ENCODE data around the gene RARB. TPM values are rescaled to one million over a fixed set of nuclear protein-coding genes. Genes with fewer than 3 reads are reported as not detected.

RARB gene
- polyA plus RNA-seq, 1 donor from 2014 or later = 13.2 TPM

DNA sequence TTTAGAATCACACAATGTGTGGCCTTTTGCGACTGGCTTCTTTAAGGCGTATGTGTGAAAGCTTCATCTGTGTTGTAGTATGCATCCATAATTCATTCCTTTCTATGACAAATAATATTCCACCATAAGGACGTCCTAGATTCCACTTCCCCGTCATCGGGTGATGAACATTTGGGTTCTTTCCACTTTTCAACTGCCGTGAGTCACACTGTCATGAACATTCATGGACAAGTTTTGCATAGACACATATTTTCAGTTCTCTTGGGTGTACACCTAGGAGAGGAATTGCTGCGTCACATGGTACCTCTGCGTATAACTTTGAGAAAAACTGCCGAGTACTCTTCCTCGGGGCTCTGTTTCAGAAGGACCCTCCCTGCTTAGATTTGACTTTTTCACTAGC, 139.3 kb downstream of the RARB start:
- TF ChIP-seq TAF1 (IDR thresholded peaks at IDR 0.05; ENCODE audit: low read depth) (no peak), POLR2AphosphoS5 (IDR thresholded peaks at IDR 0.05) (no peak), RAD21 (conservative IDR thresholded peaks at IDR 0.05) (no peak), SMC3 (conservative IDR thresholded peaks at IDR 0.05; ENCODE audit: poor library complexity) (no peak), CTCF (IDR thresholded peaks at IDR 0.05; ENCODE audit: poor library complexity, severe bottlenecking) (no peak), EP300 (conservative IDR thresholded peaks at IDR 0.05; ENCODE audit: poor library complexity, severe bottlenecking) (no peak), EZH2 (IDR thresholded peaks at IDR 0.05; ENCODE audit: borderline replicate concordance, insufficient read depth, low read length, poor library complexity, severe bottlenecking) (no peak), MXI1 (conservative IDR thresholded peaks at IDR 0.05; ENCODE audit: poor library complexity, severe bottlenecking) (no peak)
- TF ChIP-seq, protein P1, sequence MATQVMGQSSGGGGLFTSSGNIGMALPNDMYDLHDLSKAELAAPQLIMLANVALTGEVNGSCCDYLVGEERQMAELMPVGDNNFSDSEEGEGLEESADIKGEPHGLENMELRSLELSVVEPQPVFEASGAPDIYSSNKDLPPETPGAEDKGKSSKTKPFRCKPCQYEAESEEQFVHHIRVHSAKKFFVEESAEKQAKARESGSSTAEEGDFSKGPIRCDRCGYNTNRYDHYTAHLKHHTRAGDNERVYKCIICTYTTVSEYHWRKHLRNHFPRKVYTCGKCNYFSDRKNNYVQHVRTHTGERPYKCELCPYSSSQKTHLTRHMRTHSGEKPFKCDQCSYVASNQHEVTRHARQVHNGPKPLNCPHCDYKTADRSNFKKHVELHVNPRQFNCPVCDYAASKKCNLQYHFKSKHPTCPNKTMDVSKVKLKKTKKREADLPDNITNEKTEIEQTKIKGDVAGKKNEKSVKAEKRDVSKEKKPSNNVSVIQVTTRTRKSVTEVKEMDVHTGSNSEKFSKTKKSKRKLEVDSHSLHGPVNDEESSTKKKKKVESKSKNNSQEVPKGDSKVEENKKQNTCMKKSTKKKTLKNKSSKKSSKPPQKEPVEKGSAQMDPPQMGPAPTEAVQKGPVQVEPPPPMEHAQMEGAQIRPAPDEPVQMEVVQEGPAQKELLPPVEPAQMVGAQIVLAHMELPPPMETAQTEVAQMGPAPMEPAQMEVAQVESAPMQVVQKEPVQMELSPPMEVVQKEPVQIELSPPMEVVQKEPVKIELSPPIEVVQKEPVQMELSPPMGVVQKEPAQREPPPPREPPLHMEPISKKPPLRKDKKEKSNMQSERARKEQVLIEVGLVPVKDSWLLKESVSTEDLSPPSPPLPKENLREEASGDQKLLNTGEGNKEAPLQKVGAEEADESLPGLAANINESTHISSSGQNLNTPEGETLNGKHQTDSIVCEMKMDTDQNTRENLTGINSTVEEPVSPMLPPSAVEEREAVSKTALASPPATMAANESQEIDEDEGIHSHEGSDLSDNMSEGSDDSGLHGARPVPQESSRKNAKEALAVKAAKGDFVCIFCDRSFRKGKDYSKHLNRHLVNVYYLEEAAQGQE (IDR thresholded peaks at IDR 0.05; ENCODE audit: borderline replicate concordance) = no peak
- no peaks in the 10 kb centered on the region for H3K27me3 ChIP-seq (ENCODE audit: insufficient read depth, low read depth, low read length)
- H3K4me3 ChIP-seq (ENCODE audit: low read length) = no peak overlapping the region
- H3K79me2 ChIP-seq (replicated peaks; ENCODE audit: insufficient read depth, low read length) = no peaks in the 10 kb centered on the region
- H4K20me1 ChIP-seq (ENCODE audit: insufficient read depth) = no peaks in the 10 kb centered on the region
- no peak overlapping the region for H2AFZ ChIP-seq (ENCODE audit: low read depth, low read length)
- H3K9me2 ChIP-seq (ENCODE audit: insufficient read depth, low read length) = no peaks in the 10 kb centered on the region
- H3K9ac ChIP-seq (ENCODE audit: low read length) = no peak overlapping the region
- no peak overlapping the region for H3K27ac ChIP-seq (ENCODE audit: low read length)
- H3K4me2 ChIP-seq (ENCODE audit: low read length) = no peak overlapping the region
- no peaks in the 10 kb centered on the region for H3K9me3 ChIP-seq (ENCODE audit: low read length)
- H3F3A ChIP-seq (ENCODE audit: insufficient read depth, low read length, poor library complexity, severe bottlenecking) = no peaks in the 10 kb centered on the region
- H3K36me3 ChIP-seq (ENCODE audit: insufficient read depth, low read length) = no peaks in the 10 kb centered on the region

DNA sequence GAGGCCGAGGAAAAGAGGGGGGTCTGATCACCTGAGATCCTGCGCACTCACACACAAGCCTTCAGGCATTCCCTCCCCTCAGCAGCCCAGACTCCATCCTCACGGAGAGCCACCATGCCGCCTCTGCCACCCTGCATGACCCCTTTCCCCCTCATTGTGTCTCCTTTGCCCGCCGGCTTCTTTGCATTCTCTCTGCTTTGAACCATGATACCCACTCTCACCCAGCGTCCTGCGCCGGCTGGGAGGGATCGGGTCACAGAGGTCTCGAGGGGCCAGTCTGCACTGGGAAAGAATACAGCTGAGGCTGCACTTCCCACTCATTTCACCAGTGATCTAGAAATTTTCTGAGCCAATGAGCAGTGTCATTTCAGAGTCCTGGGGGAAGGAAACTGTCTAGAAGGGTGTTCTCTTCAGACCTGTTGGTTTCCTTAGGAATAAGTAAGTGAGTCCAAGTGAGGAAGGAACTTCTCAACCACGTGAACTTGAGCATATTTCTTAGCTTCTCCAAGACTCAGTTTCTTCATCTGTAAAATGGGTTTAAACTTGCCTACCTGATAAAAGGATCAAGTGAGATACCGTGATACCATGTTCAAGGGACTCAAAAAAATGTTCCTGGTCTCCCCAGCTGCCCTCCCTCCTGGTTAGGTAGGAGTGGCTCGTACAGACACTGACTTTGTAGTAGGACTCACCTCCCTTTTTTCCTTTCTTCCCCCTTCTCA, 139.9 kb downstream of the RARB start:
- Histone ChIP-seq H3K9me2 (ENCODE audit: insufficient read depth, low read length) (no peaks in the 10 kb centered on the region), H3K27ac (ENCODE audit: low read length) (no peak overlapping the region), H3K9me3 (ENCODE audit: low read length) (no peaks in the 10 kb centered on the region), H3K4me2 (ENCODE audit: low read length) (no peak overlapping the region), H3K36me3 (ENCODE audit: insufficient read depth, low read length) (no peaks in the 10 kb centered on the region), H3K9ac (ENCODE audit: low read length) (no peak overlapping the region), H4K20me1 (ENCODE audit: insufficient read depth) (no peaks in the 10 kb centered on the region), H3K79me2 (replicated peaks; ENCODE audit: insufficient read depth, low read length) (no peaks in the 10 kb centered on the region), H3F3A (ENCODE audit: insufficient read depth, low read length, poor library complexity, severe bottlenecking) (no peaks in the 10 kb centered on the region), H3K27me3 (ENCODE audit: insufficient read depth, low read depth, low read length) (no peaks in the 10 kb centered on the region), H3K4me3 (ENCODE audit: low read length) (no peak overlapping the region), H2AFZ (ENCODE audit: low read depth, low read length) (no peak overlapping the region)
- TF ChIP-seq POLR2AphosphoS5 (IDR thresholded peaks at IDR 0.05) (no peak), EZH2 (IDR thresholded peaks at IDR 0.05; ENCODE audit: borderline replicate concordance, insufficient read depth, low read length, poor library complexity, severe bottlenecking) (no peak), EP300 (conservative IDR thresholded peaks at IDR 0.05; ENCODE audit: poor library complexity, severe bottlenecking) (no peak), SMC3 (conservative IDR thresholded peaks at IDR 0.05; ENCODE audit: poor library complexity) (no peak), RAD21 (conservative IDR thresholded peaks at IDR 0.05) (no peak)
- TF ChIP-seq, protein P1 (IDR thresholded peaks at IDR 0.05; ENCODE audit: borderline replicate concordance) = no peak

Data from neural cell (in vitro differentiated cells).